ENCODE measurements around the gene LRRC2.

- TF ChIP-seq, protein P1, sequence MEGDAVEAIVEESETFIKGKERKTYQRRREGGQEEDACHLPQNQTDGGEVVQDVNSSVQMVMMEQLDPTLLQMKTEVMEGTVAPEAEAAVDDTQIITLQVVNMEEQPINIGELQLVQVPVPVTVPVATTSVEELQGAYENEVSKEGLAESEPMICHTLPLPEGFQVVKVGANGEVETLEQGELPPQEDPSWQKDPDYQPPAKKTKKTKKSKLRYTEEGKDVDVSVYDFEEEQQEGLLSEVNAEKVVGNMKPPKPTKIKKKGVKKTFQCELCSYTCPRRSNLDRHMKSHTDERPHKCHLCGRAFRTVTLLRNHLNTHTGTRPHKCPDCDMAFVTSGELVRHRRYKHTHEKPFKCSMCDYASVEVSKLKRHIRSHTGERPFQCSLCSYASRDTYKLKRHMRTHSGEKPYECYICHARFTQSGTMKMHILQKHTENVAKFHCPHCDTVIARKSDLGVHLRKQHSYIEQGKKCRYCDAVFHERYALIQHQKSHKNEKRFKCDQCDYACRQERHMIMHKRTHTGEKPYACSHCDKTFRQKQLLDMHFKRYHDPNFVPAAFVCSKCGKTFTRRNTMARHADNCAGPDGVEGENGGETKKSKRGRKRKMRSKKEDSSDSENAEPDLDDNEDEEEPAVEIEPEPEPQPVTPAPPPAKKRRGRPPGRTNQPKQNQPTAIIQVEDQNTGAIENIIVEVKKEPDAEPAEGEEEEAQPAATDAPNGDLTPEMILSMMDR (IDR thresholded peaks at IDR 0.05): no peak
- TF ChIP-seq ZFX (IDR thresholded peaks at IDR 0.05; ENCODE audit: borderline replicate concordance): no peak
Observed at GRCh38 chr3:46542344-46542743, 23.8 kb downstream of the LRRC2 start.
